ENCODE results near the gene PLK1. TPM values are rescaled to one million over a fixed set of nuclear protein-coding genes. Genes with fewer than 3 reads are reported as not detected.

Gene PLK1
- polyA plus RNA-seq, 1 donor from 2014 or later: 0.21 TPM

DNA sequence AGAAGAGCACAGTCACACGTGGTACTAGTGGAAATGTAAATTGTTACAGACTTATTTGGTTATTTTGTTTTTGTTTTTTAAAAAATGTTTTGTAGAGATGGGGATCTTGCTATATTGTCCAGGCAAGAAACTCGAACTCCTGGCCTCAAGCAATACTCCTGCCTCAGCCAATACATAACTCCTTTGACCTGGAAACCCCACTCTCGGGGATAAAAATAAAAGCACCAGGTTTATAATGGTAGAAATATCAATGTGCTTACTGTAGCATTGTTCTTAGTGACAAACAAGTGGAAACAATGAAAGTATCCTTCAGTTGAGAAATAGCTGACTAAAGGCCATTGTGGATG lies 46.1 kb downstream of the PLK1 start (continued):
- TF ChIP-seq, protein P1, sequence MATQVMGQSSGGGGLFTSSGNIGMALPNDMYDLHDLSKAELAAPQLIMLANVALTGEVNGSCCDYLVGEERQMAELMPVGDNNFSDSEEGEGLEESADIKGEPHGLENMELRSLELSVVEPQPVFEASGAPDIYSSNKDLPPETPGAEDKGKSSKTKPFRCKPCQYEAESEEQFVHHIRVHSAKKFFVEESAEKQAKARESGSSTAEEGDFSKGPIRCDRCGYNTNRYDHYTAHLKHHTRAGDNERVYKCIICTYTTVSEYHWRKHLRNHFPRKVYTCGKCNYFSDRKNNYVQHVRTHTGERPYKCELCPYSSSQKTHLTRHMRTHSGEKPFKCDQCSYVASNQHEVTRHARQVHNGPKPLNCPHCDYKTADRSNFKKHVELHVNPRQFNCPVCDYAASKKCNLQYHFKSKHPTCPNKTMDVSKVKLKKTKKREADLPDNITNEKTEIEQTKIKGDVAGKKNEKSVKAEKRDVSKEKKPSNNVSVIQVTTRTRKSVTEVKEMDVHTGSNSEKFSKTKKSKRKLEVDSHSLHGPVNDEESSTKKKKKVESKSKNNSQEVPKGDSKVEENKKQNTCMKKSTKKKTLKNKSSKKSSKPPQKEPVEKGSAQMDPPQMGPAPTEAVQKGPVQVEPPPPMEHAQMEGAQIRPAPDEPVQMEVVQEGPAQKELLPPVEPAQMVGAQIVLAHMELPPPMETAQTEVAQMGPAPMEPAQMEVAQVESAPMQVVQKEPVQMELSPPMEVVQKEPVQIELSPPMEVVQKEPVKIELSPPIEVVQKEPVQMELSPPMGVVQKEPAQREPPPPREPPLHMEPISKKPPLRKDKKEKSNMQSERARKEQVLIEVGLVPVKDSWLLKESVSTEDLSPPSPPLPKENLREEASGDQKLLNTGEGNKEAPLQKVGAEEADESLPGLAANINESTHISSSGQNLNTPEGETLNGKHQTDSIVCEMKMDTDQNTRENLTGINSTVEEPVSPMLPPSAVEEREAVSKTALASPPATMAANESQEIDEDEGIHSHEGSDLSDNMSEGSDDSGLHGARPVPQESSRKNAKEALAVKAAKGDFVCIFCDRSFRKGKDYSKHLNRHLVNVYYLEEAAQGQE (IDR thresholded peaks at IDR 0.05; ENCODE audit: borderline replicate concordance): no peak
- TF ChIP-seq POLR2AphosphoS5 (IDR thresholded peaks at IDR 0.05): no peak

DNA sequence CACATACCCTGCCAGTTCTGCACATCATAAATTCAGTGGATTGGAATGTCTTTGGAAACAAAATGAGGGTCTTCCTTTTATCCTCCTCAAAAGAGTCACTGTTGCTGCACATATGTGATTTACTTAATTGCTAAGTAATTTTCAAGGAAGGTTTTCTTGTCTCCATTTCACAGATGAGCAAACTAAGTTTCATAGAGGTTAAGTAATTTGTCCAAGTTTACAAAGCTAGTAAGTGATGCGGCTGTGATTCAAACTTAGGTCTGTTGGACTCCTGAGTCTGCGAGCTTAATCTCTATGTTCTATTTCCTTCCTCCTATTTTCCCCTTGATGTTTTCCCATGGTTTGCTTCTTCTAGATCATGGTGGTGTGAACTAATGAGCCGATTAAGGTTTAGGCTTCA lies 48.0 kb downstream of the PLK1 start:
- TF ChIP-seq EZH2 (IDR thresholded peaks at IDR 0.05; ENCODE audit: borderline replicate concordance, insufficient read depth, low read length, poor library complexity, severe bottlenecking) (no peak), MXI1 (conservative IDR thresholded peaks at IDR 0.05; ENCODE audit: poor library complexity, severe bottlenecking) (no peak), SMC3 (conservative IDR thresholded peaks at IDR 0.05; ENCODE audit: poor library complexity) (no peak), RAD21 (conservative IDR thresholded peaks at IDR 0.05) (no peak), TAF1 (IDR thresholded peaks at IDR 0.05; ENCODE audit: low read depth) (no peak), POLR2AphosphoS5 (IDR thresholded peaks at IDR 0.05) (no peak), EP300 (conservative IDR thresholded peaks at IDR 0.05; ENCODE audit: poor library complexity, severe bottlenecking) (no peak)
- TF ChIP-seq, protein P2, sequence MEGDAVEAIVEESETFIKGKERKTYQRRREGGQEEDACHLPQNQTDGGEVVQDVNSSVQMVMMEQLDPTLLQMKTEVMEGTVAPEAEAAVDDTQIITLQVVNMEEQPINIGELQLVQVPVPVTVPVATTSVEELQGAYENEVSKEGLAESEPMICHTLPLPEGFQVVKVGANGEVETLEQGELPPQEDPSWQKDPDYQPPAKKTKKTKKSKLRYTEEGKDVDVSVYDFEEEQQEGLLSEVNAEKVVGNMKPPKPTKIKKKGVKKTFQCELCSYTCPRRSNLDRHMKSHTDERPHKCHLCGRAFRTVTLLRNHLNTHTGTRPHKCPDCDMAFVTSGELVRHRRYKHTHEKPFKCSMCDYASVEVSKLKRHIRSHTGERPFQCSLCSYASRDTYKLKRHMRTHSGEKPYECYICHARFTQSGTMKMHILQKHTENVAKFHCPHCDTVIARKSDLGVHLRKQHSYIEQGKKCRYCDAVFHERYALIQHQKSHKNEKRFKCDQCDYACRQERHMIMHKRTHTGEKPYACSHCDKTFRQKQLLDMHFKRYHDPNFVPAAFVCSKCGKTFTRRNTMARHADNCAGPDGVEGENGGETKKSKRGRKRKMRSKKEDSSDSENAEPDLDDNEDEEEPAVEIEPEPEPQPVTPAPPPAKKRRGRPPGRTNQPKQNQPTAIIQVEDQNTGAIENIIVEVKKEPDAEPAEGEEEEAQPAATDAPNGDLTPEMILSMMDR (IDR thresholded peaks at IDR 0.05; ENCODE audit: poor library complexity, severe bottlenecking): no peak
- TF ChIP-seq, protein P1 (IDR thresholded peaks at IDR 0.05; ENCODE audit: borderline replicate concordance): no peak
- Histone ChIP-seq H3K9me3 (ENCODE audit: low read length) (no peaks in the 10 kb centered on the region), H3K9me2 (ENCODE audit: insufficient read depth, low read length) (no peaks in the 10 kb centered on the region), H3K79me2 (replicated peaks; ENCODE audit: insufficient read depth, low read length) (no peaks in the 10 kb centered on the region), H3K4me3 (ENCODE audit: low read length) (no peak overlapping the region), H2AFZ (ENCODE audit: low read depth, low read length) (no peak overlapping the region), H3K9ac (ENCODE audit: low read length) (no peak overlapping the region), H3K4me2 (ENCODE audit: low read length) (no peak overlapping the region), H4K20me1 (ENCODE audit: insufficient read depth) (no peaks in the 10 kb centered on the region), H3K27me3 (ENCODE audit: insufficient read depth, low read depth, low read length) (no peaks in the 10 kb centered on the region), H3K36me3 (ENCODE audit: insufficient read depth, low read length) (no peaks in the 10 kb centered on the region), H3K27ac (ENCODE audit: low read length) (no peak overlapping the region), H3F3A (ENCODE audit: insufficient read depth, low read length, poor library complexity, severe bottlenecking) (no peaks in the 10 kb centered on the region)

All from neural cell (in vitro differentiated cells).